HEK293 (cell line): ENCODE measurements around the gene CSNK1G3.
"Not testable (repeated sequence)": the region's sequence is repeated elsewhere in the genome, so short reads cannot be mapped to it uniquely, and the experiment has no call there.

ENCODE experiments used
- CTCF ChIA-PET: fragments of 350-600 bp; formaldehyde crosslinking; extraction: SDS; loops from one replicate; lab custom pipeline; 2021; ENCODE audit warnings: antibody characterized with exemption; lab: Yijun Ruan, JAX
- POLR2A ChIA-PET: fragments of 300-600 bp; formaldehyde crosslinking; extraction: SDS; loops from one replicate; lab custom pipeline; 2020; ENCODE audit warnings: antibody characterized with exemption, inconsistent platforms; lab: Yijun Ruan, JAX
- H3K27ac ChIP-seq: fragments of 200-500 bp; sonication (Bioruptor generic); 2 replicates; pipeline ENCODE4 v1.5.1; 2014; ENCODE audit warnings: low read depth, low read length, control low read depth, inconsistent platforms; ENCODE audit errors: extremely low read depth
- H3K36me3 ChIP-seq, 2 experiments: fragments of 200-500 bp in 1 of 2; sonication (Bioruptor generic) in 1 of 2; 1 replicate in 1 of 2; 2 replicates in 1 of 2; pipeline ENCODE4 v1.5.1; 2014 to 2017; ENCODE audit warnings: inconsistent platforms in 2 of 2, low read length in 2 of 2; ENCODE audit not compliant: control insufficient read depth in 2 of 2, insufficient read depth in 1 of 2
- H3K4me1 ChIP-seq: fragments of 200-500 bp; sonication (Bioruptor generic); 2 replicates; pipeline ENCODE4 v1.5.1; 2014; ENCODE audit warnings: mild to moderate bottlenecking, low read length, inconsistent platforms; ENCODE audit not compliant: control insufficient read depth, insufficient read depth
- H3K4me3 ChIP-seq: 2 replicates; pipeline ENCODE4 v1.5.1; 2011; ENCODE audit warnings: low read depth, mild to moderate bottlenecking, control low read depth, low read length, moderate library complexity
- H3K9me3 ChIP-seq: fragments of 200-500 bp; sonication (Bioruptor generic); 2 replicates; pipeline ENCODE4 v1.5.1; 2014; ENCODE audit warnings: low read depth, low read length, inconsistent platforms; ENCODE audit not compliant: control insufficient read depth, insufficient read depth
- GLI2 ChIP-seq: fragments of 450-650 bp; formaldehyde crosslinking; IDR thresholded peaks from 2 replicates; pipeline ENCODE4; 2017; ENCODE audit warnings: missing biosample characterization, missing genetic modification characterization, low read depth, borderline replicate concordance
- MZF1 ChIP-seq: fragments of 450-650 bp; formaldehyde crosslinking; IDR thresholded peaks from 2 replicates; pipeline ENCODE4 v1.5.1; 2017; ENCODE audit warnings: missing biosample characterization, missing genetic modification characterization, borderline replicate concordance
- SETDB1 ChIP-seq: IDR thresholded peaks from one replicate; pipeline ENCODE4 v1.6.1; 2017; ENCODE audit warnings: mild to moderate bottlenecking, low read length, moderate library complexity, mixed read lengths; ENCODE audit not compliant: insufficient read length
- ZNF112 ChIP-seq: fragments of 450-650 bp; formaldehyde crosslinking; IDR thresholded peaks from 2 replicates; pipeline ENCODE4 v1.5.0; 2017; ENCODE audit warnings: missing biosample characterization, missing genetic modification characterization
- ZNF157 ChIP-seq: fragments of 450-650 bp; formaldehyde crosslinking; IDR thresholded peaks from 2 replicates; pipeline ENCODE4 v1.5.1; 2016; ENCODE audit warnings: missing biosample characterization, missing genetic modification characterization
- ZNF302 ChIP-seq: fragments of 450-650 bp; formaldehyde crosslinking; IDR thresholded peaks from 2 replicates; pipeline ENCODE4 v1.5.1; 2016; ENCODE audit warnings: missing biosample characterization, missing genetic modification characterization, low read depth
- ZNF37A ChIP-seq: fragments of 450-650 bp; IDR thresholded peaks from 2 replicates; pipeline ENCODE4 v1.5.1; 2018; ENCODE audit warnings: missing biosample characterization, missing genetic modification characterization
- ZNF548 ChIP-seq: fragments of 450-650 bp; formaldehyde crosslinking; IDR thresholded peaks from 2 replicates; pipeline ENCODE4 v1.5.1; 2016; ENCODE audit warnings: missing biosample characterization, missing genetic modification characterization
- ZNF610 ChIP-seq: fragments of 450-650 bp; formaldehyde crosslinking; IDR thresholded peaks from 2 replicates; pipeline ENCODE4 v1.5.1; 2016; ENCODE audit warnings: missing biosample characterization, missing genetic modification characterization, borderline replicate concordance
- ZNF626 ChIP-seq: fragments of 450-650 bp; sonication (Bioruptor Pico); formaldehyde crosslinking; IDR thresholded peaks from 2 replicates; pipeline ENCODE4 v1.5.1; 2018; ENCODE audit warnings: missing biosample characterization, missing genetic modification characterization, inconsistent platforms
- ZNF629 ChIP-seq: fragments of 450-650 bp; formaldehyde crosslinking; IDR thresholded peaks from 2 replicates; pipeline ENCODE4 v1.5.1; 2017; ENCODE audit warnings: missing biosample characterization, missing genetic modification characterization
- ZNF660 ChIP-seq: fragments of 450-650 bp; IDR thresholded peaks from 2 replicates; pipeline ENCODE4 v1.5.1; 2018; ENCODE audit warnings: missing biosample characterization, mild to moderate bottlenecking, missing genetic modification characterization
- TF ChIP-seq, protein P1 (sequence below): fragments of 450-650 bp; formaldehyde crosslinking; IDR thresholded peaks from 2 replicates; pipeline ENCODE4 v1.5.1; 2017; ENCODE audit warnings: missing biosample characterization, mild to moderate bottlenecking, missing genetic modification characterization, moderate library complexity
- TF ChIP-seq, protein P2 (sequence below): fragments of 450-650 bp; formaldehyde crosslinking; IDR thresholded peaks from 2 replicates; pipeline ENCODE4 v1.5.1; 2017; ENCODE audit warnings: missing biosample characterization, missing genetic modification characterization
- TF ChIP-seq, protein P3 (sequence below): fragments of 450-650 bp; formaldehyde crosslinking; IDR thresholded peaks from 2 replicates; pipeline ENCODE4 v1.5.1; 2016; ENCODE audit warnings: missing biosample characterization, missing genetic modification characterization
- TF ChIP-seq, protein P4 (sequence below): fragments of 450-650 bp; formaldehyde crosslinking; conservative IDR thresholded peaks from 2 replicates; pipeline ENCODE4 v1.5.1; 2016; ENCODE audit warnings: low read depth, missing biosample characterization, missing genetic modification characterization

CSNK1G3 gene

DNA sequence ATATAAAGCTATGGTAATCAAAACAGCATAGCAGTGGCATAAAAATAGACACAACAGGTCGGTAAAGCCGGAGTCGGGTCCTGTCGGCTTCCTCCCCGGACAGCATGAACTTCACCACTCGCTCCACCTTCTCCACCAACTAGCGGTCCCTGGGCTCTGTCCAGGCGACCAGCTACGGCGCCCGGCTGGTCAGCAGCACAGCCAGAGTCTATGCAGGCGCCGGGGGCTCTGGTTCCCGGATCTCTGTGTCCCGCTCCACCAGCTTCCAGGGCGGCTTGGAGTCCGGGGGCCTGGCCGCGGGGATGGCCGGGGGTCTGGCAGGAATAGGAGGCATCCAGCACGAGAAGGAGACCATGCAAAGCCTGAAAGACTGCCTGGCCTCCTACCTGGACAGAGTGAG lies 124.0 kb downstream of the CSNK1G3 start:
- TF ChIP-seq ZNF37A, result no peak
- ChIA-PET CTCF (interaction anchor here (0.5 kb wide), 1 partner anchor 14 kb away, joined by 3 read pairs; no protein-coding TSS in a partner anchor), POLR2A (no interaction called here)
- H3K4me1 ChIP-seq, result no peaks in the 10 kb centered on the region
- no peak overlapping the region for H3K27ac ChIP-seq
- H3K36me3 ChIP-seq, result no peaks in the 10 kb centered on the region
- no peak overlapping the region for H3K4me3 ChIP-seq
- no peaks in the 10 kb centered on the region for H3K9me3 ChIP-seq

DNA sequence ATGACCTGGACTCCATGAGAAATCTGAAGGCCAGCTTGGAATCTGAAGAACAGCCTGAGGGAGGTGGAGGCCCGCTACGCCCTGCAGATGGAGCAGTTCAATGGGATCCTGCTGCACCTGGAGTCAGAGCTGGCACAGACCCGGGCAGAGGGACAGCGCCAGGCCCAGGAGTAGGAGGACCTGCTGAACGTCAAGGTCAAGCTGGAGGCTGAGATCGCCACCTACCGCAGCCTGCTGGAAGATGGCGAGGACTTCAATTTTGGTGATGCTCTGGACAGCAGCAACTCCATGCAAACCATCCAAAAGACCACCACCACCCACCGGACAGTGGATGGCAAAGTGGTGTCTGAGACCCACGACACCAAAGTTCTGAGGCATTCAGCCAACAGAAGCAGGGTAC lies 125.1 kb downstream of the CSNK1G3 start:
- H3K4me3 ChIP-seq, POLR2A ChIA-PET, H3K36me3 ChIP-seq, H3K9me3 ChIP-seq, H3K27ac ChIP-seq, H3K4me1 ChIP-seq: not testable (repeated sequence)
- CTCF ChIA-PET, result interaction anchor here (0.6 kb wide), 1 partner anchor 32 kb away, joined by 3 read pairs; no protein-coding TSS in a partner anchor

DNA sequence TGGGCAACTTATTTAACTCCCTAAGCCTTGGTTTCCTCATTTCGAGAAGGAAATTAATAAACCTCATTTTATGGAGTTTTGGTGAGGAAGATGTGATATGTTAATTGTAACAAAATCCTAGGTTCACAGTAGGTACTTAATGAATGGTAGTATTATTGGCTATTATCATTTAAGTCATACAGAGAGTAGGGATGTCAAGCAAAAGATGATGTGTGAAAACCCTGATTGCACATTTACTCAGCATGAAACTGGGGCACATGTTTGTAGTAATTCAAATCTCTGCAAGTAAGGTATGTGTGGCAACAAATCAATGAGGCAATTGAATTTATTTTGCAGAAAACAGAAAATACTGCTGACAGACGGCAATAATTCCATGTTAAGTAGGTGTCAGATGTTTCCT lies 127.3 kb downstream of the CSNK1G3 start:
- CTCF ChIA-PET, result no interaction called here
- no peaks in the 10 kb centered on the region for H3K4me1 ChIP-seq
- H3K27ac ChIP-seq, result no peak overlapping the region
- H3K4me3 ChIP-seq, result no peak overlapping the region
- no peaks in the 10 kb centered on the region for H3K9me3 ChIP-seq
- POLR2A ChIA-PET, result no interaction called here
- H3K36me3 ChIP-seq, result no peaks in the 10 kb centered on the region
- TF ChIP-seq, protein P1, sequence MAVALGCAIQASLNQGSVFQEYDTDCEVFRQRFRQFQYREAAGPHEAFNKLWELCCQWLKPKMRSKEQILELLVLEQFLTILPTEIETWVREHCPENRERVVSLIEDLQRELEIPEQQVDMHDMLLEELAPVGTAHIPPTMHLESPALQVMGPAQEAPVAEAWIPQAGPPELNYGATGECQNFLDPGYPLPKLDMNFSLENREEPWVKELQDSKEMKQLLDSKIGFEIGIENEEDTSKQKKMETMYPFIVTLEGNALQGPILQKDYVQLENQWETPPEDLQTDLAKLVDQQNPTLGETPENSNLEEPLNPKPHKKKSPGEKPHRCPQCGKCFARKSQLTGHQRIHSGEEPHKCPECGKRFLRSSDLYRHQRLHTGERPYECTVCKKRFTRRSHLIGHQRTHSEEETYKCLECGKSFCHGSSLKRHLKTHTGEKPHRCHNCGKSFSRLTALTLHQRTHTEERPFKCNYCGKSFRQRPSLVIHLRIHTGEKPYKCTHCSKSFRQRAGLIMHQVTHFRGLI (tag by site-specific recombination), result no peak
- TF ChIP-seq, protein P2, sequence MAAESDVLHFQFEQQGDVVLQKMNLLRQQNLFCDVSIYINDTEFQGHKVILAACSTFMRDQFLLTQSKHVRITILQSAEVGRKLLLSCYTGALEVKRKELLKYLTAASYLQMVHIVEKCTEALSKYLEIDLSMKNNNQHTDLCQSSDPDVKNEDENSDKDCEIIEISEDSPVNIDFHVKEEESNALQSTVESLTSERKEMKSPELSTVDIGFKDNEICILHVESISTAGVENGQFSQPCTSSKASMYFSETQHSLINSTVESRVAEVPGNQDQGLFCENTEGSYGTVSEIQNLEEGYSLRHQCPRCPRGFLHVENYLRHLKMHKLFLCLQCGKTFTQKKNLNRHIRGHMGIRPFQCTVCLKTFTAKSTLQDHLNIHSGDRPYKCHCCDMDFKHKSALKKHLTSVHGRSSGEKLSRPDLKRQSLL (tag by site-specific recombination), result no peak
- TF ChIP-seq ZNF302 (tag by site-specific recombination) (no peak), ZNF157 (no peak), ZNF548 (tag by site-specific recombination) (no peak), MZF1 (tag by site-specific recombination) (no peak), ZNF629 (tag by site-specific recombination) (no peak), SETDB1 (no peak)
- TF ChIP-seq, protein P3, sequence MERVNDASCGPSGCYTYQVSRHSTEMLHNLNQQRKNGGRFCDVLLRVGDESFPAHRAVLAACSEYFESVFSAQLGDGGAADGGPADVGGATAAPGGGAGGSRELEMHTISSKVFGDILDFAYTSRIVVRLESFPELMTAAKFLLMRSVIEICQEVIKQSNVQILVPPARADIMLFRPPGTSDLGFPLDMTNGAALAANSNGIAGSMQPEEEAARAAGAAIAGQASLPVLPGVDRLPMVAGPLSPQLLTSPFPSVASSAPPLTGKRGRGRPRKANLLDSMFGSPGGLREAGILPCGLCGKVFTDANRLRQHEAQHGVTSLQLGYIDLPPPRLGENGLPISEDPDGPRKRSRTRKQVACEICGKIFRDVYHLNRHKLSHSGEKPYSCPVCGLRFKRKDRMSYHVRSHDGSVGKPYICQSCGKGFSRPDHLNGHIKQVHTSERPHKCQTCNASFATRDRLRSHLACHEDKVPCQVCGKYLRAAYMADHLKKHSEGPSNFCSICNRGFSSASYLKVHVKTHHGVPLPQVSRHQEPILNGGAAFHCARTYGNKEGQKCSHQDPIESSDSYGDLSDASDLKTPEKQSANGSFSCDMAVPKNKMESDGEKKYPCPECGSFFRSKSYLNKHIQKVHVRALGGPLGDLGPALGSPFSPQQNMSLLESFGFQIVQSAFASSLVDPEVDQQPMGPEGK (tag by site-specific recombination), result no peak

DNA sequence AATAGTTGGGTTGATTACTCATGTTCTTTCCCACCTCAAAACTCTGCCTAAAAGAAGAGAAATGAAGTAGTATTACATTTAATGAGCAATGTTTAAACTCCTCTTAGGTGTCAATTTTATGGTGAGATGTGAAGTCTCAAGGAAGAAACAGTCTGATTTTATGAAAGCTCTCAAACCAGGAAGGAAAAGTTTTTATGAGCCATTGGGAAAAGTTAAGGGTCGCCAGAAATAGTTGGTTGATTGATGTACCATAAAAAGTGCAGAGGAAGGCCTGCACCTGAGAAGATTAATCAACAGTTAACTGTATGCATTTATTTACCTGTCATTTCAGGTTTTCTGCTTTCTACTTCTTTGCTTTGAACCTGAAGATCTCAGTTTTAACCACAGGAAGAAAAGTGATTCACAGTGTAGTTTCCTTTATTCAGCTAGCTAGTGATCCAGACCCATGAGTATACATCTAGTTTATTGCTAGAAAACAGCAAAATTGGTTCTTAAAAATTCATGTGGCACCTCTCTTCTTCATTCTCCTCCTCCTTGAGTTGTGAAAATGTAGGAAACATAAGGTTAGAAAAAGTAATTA lies 133.1 kb downstream of the CSNK1G3 start:
- H3K4me1 ChIP-seq, result no peaks in the 10 kb centered on the region
- no peak overlapping the region for H3K4me3 ChIP-seq
- H3K36me3 ChIP-seq, result no peaks in the 10 kb centered on the region
- H3K9me3 ChIP-seq, result no peaks in the 10 kb centered on the region
- POLR2A ChIA-PET, result no interaction called here
- no peak overlapping the region for H3K27ac ChIP-seq
- CTCF ChIA-PET, result no interaction called here
- TF ChIP-seq ZNF610 (tag by site-specific recombination) (no peak), ZNF660 (no peak), ZNF626 (tag by site-specific recombination) (no peak), ZNF112 (tag by site-specific recombination) (no peak), MZF1 (tag by site-specific recombination) (no peak), GLI2 (tag by site-specific recombination) (no peak)
- TF ChIP-seq, protein P4, sequence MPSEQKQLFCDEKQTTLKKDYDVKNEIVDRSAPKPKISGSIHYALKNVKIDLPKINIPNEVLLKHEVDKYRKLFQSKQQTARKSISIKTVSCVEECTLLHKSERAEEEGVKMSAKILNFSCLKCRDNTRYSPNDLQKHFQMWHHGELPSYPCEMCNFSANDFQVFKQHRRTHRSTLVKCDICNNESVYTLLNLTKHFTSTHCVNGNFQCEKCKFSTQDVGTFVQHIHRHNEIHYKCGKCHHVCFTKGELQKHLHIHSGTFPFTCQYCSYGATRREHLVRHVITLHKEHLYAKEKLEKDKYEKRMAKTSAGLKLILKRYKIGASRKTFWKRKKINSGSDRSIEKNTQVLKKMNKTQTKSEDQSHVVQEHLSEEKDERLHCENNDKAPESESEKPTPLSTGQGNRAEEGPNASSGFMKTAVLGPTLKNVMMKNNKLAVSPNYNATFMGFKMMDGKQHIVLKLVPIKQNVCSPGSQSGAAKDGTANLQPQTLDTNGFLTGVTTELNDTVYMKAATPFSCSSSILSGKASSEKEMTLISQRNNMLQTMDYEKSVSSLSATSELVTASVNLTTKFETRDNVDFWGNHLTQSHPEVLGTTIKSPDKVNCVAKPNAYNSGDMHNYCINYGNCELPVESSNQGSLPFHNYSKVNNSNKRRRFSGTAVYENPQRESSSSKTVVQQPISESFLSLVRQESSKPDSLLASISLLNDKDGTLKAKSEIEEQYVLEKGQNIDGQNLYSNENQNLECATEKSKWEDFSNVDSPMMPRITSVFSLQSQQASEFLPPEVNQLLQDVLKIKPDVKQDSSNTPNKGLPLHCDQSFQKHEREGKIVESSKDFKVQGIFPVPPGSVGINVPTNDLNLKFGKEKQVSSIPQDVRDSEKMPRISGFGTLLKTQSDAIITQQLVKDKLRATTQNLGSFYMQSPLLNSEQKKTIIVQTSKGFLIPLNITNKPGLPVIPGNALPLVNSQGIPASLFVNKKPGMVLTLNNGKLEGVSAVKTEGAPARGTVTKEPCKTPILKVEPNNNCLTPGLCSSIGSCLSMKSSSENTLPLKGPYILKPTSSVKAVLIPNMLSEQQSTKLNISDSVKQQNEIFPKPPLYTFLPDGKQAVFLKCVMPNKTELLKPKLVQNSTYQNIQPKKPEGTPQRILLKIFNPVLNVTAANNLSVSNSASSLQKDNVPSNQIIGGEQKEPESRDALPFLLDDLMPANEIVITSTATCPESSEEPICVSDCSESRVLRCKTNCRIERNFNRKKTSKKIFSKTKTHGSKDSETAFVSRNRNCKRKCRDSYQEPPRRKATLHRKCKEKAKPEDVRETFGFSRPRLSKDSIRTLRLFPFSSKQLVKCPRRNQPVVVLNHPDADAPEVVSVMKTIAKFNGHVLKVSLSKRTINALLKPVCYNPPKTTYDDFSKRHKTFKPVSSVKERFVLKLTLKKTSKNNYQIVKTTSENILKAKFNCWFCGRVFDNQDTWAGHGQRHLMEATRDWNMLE, result no peak
